Astrocyte (in vitro differentiated cells and primary cell): Measurements from ENCODE around the gene CYP27B1. TPM values are rescaled to one million over a fixed set of nuclear protein-coding genes. Genes with fewer than 3 reads are reported as not detected.

Experiments
- DNase-seq: peaks from one replicate; pipeline ENCODE4 v3.0.0-alpha.2; 2010; ENCODE audit warnings: low read depth
- FAIRE-seq: peaks from 2 replicates; lab custom pipeline; 2011; peaks lifted over from hg19 to GRCh38; lab: Jason Lieb, UNC
- H2AFZ ChIP-seq: 2 replicates; pipeline ENCODE4 v1.6.0; 2012; ENCODE audit warnings: low read depth, low read length, inconsistent platforms
- H3K27ac ChIP-seq: 2 replicates; pipeline ENCODE4 v1.5.1; 2011; ENCODE audit warnings: low read depth, low read length, inconsistent platforms
- H3K27me3 ChIP-seq: 2 replicates; pipeline ENCODE4 v1.6.0; 2011; ENCODE audit warnings: low read length, inconsistent platforms; ENCODE audit not compliant: insufficient read depth
- H3K36me3 ChIP-seq: 2 replicates; pipeline ENCODE4 v1.5.1; 2011; ENCODE audit warnings: low read length, inconsistent platforms; ENCODE audit not compliant: insufficient read depth
- H3K4me1 ChIP-seq: 2 replicates; pipeline ENCODE4 v1.5.1; 2011; ENCODE audit warnings: low read length, inconsistent platforms; ENCODE audit not compliant: insufficient read depth
- H3K4me2 ChIP-seq: 2 replicates; pipeline ENCODE4 v1.6.0; 2012; ENCODE audit warnings: low read length, inconsistent platforms
- H3K4me3 ChIP-seq: 2 replicates; pipeline ENCODE4 v1.5.1; 2011; ENCODE audit warnings: low read depth, mild to moderate bottlenecking, low read length, inconsistent platforms; ENCODE audit not compliant: insufficient read depth
- H3K79me2 ChIP-seq: 2 replicates; pipeline ENCODE4 v1.6.0; 2012; ENCODE audit warnings: mild to moderate bottlenecking, low read length, inconsistent platforms; ENCODE audit not compliant: insufficient read depth
- H3K9ac ChIP-seq: 2 replicates; pipeline ENCODE4 v1.6.0; 2012; ENCODE audit warnings: mild to moderate bottlenecking, low read length, inconsistent platforms
- H3K9me3 ChIP-seq: 2 replicates; pipeline ENCODE4 v1.5.1; 2012; ENCODE audit warnings: low read depth, mild to moderate bottlenecking, low read length, inconsistent platforms; ENCODE audit not compliant: insufficient read depth
- H4K20me1 ChIP-seq: 2 replicates; pipeline ENCODE4 v1.6.0; 2012; ENCODE audit warnings: low read length, inconsistent platforms; ENCODE audit not compliant: insufficient read depth
- H3K27ac Mint-ChIP-seq: one replicate; pipeline ENCODE4 v1.8.0; 2021; ENCODE audit warnings: mild to moderate bottlenecking, mixed read lengths; ENCODE audit not compliant: unreplicated experiment
- H3K27me3 Mint-ChIP-seq: one replicate; pipeline ENCODE4 v1.8.0; 2021; ENCODE audit warnings: low read depth, mixed read lengths; ENCODE audit not compliant: unreplicated experiment
- H3K36me3 Mint-ChIP-seq: one replicate; pipeline ENCODE4 v1.8.0; 2021; ENCODE audit warnings: low read depth, mixed read lengths; ENCODE audit not compliant: unreplicated experiment
- H3K4me1 Mint-ChIP-seq: one replicate; pipeline ENCODE4 v1.8.0; 2021; ENCODE audit warnings: low read depth, mixed read lengths; ENCODE audit not compliant: unreplicated experiment
- H3K4me3 Mint-ChIP-seq: one replicate; pipeline ENCODE4 v1.8.0; 2021; ENCODE audit warnings: mild to moderate bottlenecking, moderate library complexity, mixed read lengths; ENCODE audit not compliant: unreplicated experiment
- H3K9me3 Mint-ChIP-seq: one replicate; pipeline ENCODE4 v1.8.0; 2021; ENCODE audit warnings: mild to moderate bottlenecking, mixed read lengths; ENCODE audit not compliant: unreplicated experiment
- CTCF ChIP-seq: IDR thresholded peaks from 2 replicates; pipeline ENCODE4 v1.5.1; 2011; ENCODE audit warnings: low read depth, mild to moderate bottlenecking, inconsistent platforms, low read length, moderate library complexity; ENCODE audit not compliant: insufficient read depth
- EZH2 ChIP-seq: IDR thresholded peaks from 2 replicates; pipeline ENCODE4 v1.6.1; 2012; ENCODE audit warnings: mild to moderate bottlenecking, low read length, inconsistent platforms; ENCODE audit not compliant: insufficient read depth
- total RNA-seq: library from RNA; stranded (reverse); gene quantifications from 2 replicates; pipeline ENCODE4 v1.2.1, GENCODE V29; 2021

The CYP27B1 gene
- total RNA-seq, 1 donor from 2014 or later = 1.5 TPM

GRCh38 chr12:57737467-57738460 is 29.1 kb downstream of the CYP27B1 start:
- peaks cover 3% of the 10 kb centered on the region for H3K36me3 Mint-ChIP-seq
- FAIRE-seq = no peak
- H3K36me3 ChIP-seq = no peaks in the 10 kb centered on the region

GRCh38 chr12:57736741-57737466 is 30.0 kb downstream of the CYP27B1 start:
- H3K27ac Mint-ChIP-seq = no peak overlapping the region
- Histone ChIP-seq H3K9ac (no peak overlapping the region), H2AFZ (no peak overlapping the region), H3K4me3 (no peak overlapping the region), H3K4me2 (peak overlapping the region; percentile 79), H3K27me3 (peaks cover 75% of the 10 kb centered on the region), H3K9me3 (no peaks in the 10 kb centered on the region), H4K20me1 (peaks cover 9% of the 10 kb centered on the region), H3K79me2 (no peaks in the 10 kb centered on the region), H3K4me1 (peaks cover 11% of the 10 kb centered on the region), H3K36me3 (no peaks in the 10 kb centered on the region), H3K27ac (no peak overlapping the region)
- H3K27me3 Mint-ChIP-seq = peaks cover 67% of the 10 kb centered on the region
- FAIRE-seq (no peak), DNase-seq (no peak)
- H3K4me1 Mint-ChIP-seq = peaks cover 19% of the 10 kb centered on the region
- H3K9me3 Mint-ChIP-seq = peaks cover 1% of the 10 kb centered on the region
- H3K36me3 Mint-ChIP-seq = peaks cover 3% of the 10 kb centered on the region
- TF ChIP-seq CTCF (no peak), EZH2 (peak; percentile 18)
- H3K4me3 Mint-ChIP-seq = peak overlapping the region; percentile 83

More at GRCh38 chr12:57737467-57738460, 29.1 kb downstream of the CYP27B1 start:
- H3K9me3 ChIP-seq = no peaks in the 10 kb centered on the region
- peaks cover 17% of the 10 kb centered on the region for H3K4me1 Mint-ChIP-seq
- TF ChIP-seq EZH2 (peak; percentile 99), CTCF (no peak)
- no peaks in the 10 kb centered on the region for H3K79me2 ChIP-seq
- H3K27ac Mint-ChIP-seq = no peak overlapping the region
- peaks cover 58% of the 10 kb centered on the region for H3K27me3 Mint-ChIP-seq
- peaks cover 75% of the 10 kb centered on the region for H3K27me3 ChIP-seq
- H3K9ac ChIP-seq = no peak overlapping the region
- H2AFZ ChIP-seq = peak overlapping the region; percentile 47
- no peaks in the 10 kb centered on the region for H3K9me3 Mint-ChIP-seq
- peaks cover 11% of the 10 kb centered on the region for H3K4me1 ChIP-seq
- DNase-seq = no peak
- no peak overlapping the region for H3K4me3 ChIP-seq
- peak overlapping the region; percentile 71 for H3K4me2 ChIP-seq
- no peak overlapping the region for H3K27ac ChIP-seq
- no peak overlapping the region for H3K4me3 Mint-ChIP-seq
- H4K20me1 ChIP-seq = peaks cover 9% of the 10 kb centered on the region
